Caco-2 (cell line): ENCODE results near the gene DEFB113. TPM values are rescaled to one million over a fixed set of nuclear protein-coding genes. Genes with fewer than 3 reads are reported as not detected.

Source experiments
- BruUV-seq: library from RNA; stranded (reverse); fragments of 400-500 nt; replicated peaks from 2 replicates; lab custom pipeline; 2021; lab: Mats Ljungman, UMichigan
- CTCF ChIA-PET: fragments of 300-600 bp; sonication (Branson Sonifier 250); formaldehyde crosslinking; loops from one replicate; lab custom pipeline; 2022; ENCODE audit warnings: antibody characterized with exemption; lab: Charles Lee
- POLR2A ChIA-PET: fragments of 300-600 bp; sonication (Branson Sonifier 250); formaldehyde crosslinking; loops from one replicate; lab custom pipeline; 2022; ENCODE audit warnings: antibody characterized with exemption; lab: Charles Lee
- DNase-seq, 2 experiments: peaks; one replicate each; pipeline versions ENCODE4 v3.0.0 to v3.0.0-alpha.2; 2020 to 2022
- H3K27me3 ChIP-seq: replicated peaks from 2 replicates; pipeline ENCODE4 v1.6.0; 2011; ENCODE audit warnings: low read length; ENCODE audit not compliant: control insufficient read depth, insufficient read depth
- H3K36me3 ChIP-seq: 2 replicates; pipeline ENCODE4 v1.5.1; 2011; ENCODE audit warnings: low read length; ENCODE audit not compliant: control insufficient read depth, insufficient read depth
- H3K4me1 ChIP-seq: fragments of 250-450 bp; sonication (Bioruptor Pico); 2 replicates; pipeline ENCODE4 v1.5.1; 2020; ENCODE audit warnings: mild to moderate bottlenecking
- H3K4me3 ChIP-seq: 2 replicates; pipeline ENCODE4 v1.5.1; 2011; ENCODE audit warnings: low read depth, mild to moderate bottlenecking, control low read depth, low read length
- H3K9me3 ChIP-seq: fragments of 250-450 bp; sonication (Bioruptor Pico); 2 replicates; pipeline ENCODE4 v1.5.1; 2020; ENCODE audit warnings: mild to moderate bottlenecking, moderate library complexity
- H3K27ac Mint-ChIP-seq: one replicate; pipeline ENCODE4 v1.8.0; 2022; ENCODE audit warnings: mixed read lengths; ENCODE audit not compliant: unreplicated experiment
- H3K27me3 Mint-ChIP-seq: one replicate; pipeline ENCODE4 v1.8.0; 2022; ENCODE audit warnings: mixed read lengths; ENCODE audit not compliant: insufficient read depth, unreplicated experiment
- H3K36me3 Mint-ChIP-seq: one replicate; pipeline ENCODE4 v1.8.0; 2022; ENCODE audit warnings: mild to moderate bottlenecking, mixed read lengths; ENCODE audit not compliant: insufficient read depth, unreplicated experiment
- H3K4me1 Mint-ChIP-seq: one replicate; pipeline ENCODE4 v1.8.0; 2022; ENCODE audit warnings: low read depth, mixed read lengths; ENCODE audit not compliant: unreplicated experiment
- H3K4me3 Mint-ChIP-seq: one replicate; pipeline ENCODE4 v1.8.0; 2022; ENCODE audit warnings: mild to moderate bottlenecking, moderate library complexity, mixed read lengths; ENCODE audit not compliant: unreplicated experiment
- H3K9me3 Mint-ChIP-seq: one replicate; pipeline ENCODE4 v1.8.0; 2022; ENCODE audit warnings: mixed read lengths; ENCODE audit not compliant: unreplicated experiment
- intact Hi-C: fragments of 100-400 bp; cut with micrococcal nuclease; formaldehyde crosslinking; loops from one replicate; pipeline ENCODE4 v1.10.0; 2022; ENCODE audit not compliant: unreplicated experiment
- total RNA-seq: library from RNA; stranded (reverse); gene quantifications from 2 replicates; pipeline ENCODE4 v1.2.3, GENCODE V29; 2022
- TF ChIP-seq, protein P1 (sequence below), 2 experiments: fragments of 200-600 bp in 1 of 2; IDR thresholded peaks; 1 replicate in 1 of 2; 2 replicates in 1 of 2; pipeline versions ENCODE4 v1.5.1 to v1.8.0; 2011 to 2022; ENCODE audit warnings: antibody characterized with exemption in 1 of 2, control low read depth in 1 of 2, inconsistent platforms in 1 of 2, low read depth in 1 of 2, low read length in 1 of 2, mild to moderate bottlenecking in 1 of 2, moderate library complexity in 1 of 2; ENCODE audit not compliant: insufficient read depth in 1 of 2, severe bottlenecking in 1 of 2, unreplicated experiment in 1 of 2

DEFB113 gene
- total RNA-seq, 1 experiment from 2014 or later = not detected

DNA sequence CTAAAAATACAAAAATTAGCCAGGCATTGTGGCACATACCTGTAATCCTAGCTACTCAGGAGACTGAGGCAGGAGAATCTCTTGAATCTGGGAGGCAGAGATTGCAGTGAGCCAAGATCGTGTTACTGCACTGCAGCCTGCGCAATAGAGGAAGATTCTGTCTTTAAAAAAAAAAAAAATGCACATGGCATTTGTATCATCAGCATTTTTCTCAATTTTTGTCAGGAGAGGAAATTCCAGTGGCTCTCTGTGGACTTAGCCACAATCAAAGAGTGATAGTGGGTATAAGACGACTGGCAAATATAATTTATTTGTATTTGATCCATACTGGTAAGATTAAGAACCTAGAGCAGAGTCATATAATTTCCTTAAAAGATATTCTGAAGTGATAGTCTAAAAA lies 34.0 kb downstream of the DEFB113 start:
- H3K27ac Mint-ChIP-seq = no peak overlapping the region
- H3K4me1 Mint-ChIP-seq = no peaks in the 10 kb centered on the region
- H3K4me3 Mint-ChIP-seq = no peak overlapping the region
- H3K27me3 Mint-ChIP-seq = peaks cover 5% of the 10 kb centered on the region
- no TSS peak for BruUV-seq
- no peak for DNase-seq
- Histone ChIP-seq H3K9me3 (no peaks in the 10 kb centered on the region), H3K27me3 (no peaks in the 10 kb centered on the region), H3K4me1 (no peaks in the 10 kb centered on the region), H3K36me3 (no peaks in the 10 kb centered on the region), H3K4me3 (no peak overlapping the region)
- TF ChIP-seq, protein P1, sequence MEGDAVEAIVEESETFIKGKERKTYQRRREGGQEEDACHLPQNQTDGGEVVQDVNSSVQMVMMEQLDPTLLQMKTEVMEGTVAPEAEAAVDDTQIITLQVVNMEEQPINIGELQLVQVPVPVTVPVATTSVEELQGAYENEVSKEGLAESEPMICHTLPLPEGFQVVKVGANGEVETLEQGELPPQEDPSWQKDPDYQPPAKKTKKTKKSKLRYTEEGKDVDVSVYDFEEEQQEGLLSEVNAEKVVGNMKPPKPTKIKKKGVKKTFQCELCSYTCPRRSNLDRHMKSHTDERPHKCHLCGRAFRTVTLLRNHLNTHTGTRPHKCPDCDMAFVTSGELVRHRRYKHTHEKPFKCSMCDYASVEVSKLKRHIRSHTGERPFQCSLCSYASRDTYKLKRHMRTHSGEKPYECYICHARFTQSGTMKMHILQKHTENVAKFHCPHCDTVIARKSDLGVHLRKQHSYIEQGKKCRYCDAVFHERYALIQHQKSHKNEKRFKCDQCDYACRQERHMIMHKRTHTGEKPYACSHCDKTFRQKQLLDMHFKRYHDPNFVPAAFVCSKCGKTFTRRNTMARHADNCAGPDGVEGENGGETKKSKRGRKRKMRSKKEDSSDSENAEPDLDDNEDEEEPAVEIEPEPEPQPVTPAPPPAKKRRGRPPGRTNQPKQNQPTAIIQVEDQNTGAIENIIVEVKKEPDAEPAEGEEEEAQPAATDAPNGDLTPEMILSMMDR (IDR thresholded peaks at IDR 0.05; ENCODE audit: insufficient read depth in 1 of 2, low read depth in 1 of 2, low read length in 1 of 2, severe bottlenecking in 1 of 2, unreplicated experiment in 1 of 2) = no peak
- no peaks in the 10 kb centered on the region for H3K36me3 Mint-ChIP-seq
- CTCF ChIA-PET = no interaction called here
- POLR2A ChIA-PET = no interaction called here
- H3K9me3 Mint-ChIP-seq = no peaks in the 10 kb centered on the region
- intact Hi-C loops = no loop called here

GRCh38 chr6:49934770-49935169 lies 34.7 kb downstream of the DEFB113 start:
- no peak overlapping the region for H3K27ac Mint-ChIP-seq
- Histone ChIP-seq H3K4me3 (no peak overlapping the region), H3K27me3 (no peaks in the 10 kb centered on the region), H3K4me1 (no peaks in the 10 kb centered on the region), H3K9me3 (no peaks in the 10 kb centered on the region), H3K36me3 (no peaks in the 10 kb centered on the region)
- DNase-seq = no peak
- BruUV-seq = no TSS peak
- CTCF ChIA-PET = no interaction called here
- no peaks in the 10 kb centered on the region for H3K4me1 Mint-ChIP-seq
- H3K27me3 Mint-ChIP-seq = peaks cover 5% of the 10 kb centered on the region
- intact Hi-C loops = no loop called here
- no peaks in the 10 kb centered on the region for H3K36me3 Mint-ChIP-seq
- TF ChIP-seq, protein P1 (IDR thresholded peaks at IDR 0.05; ENCODE audit: insufficient read depth in 1 of 2, low read depth in 1 of 2, low read length in 1 of 2, severe bottlenecking in 1 of 2, unreplicated experiment in 1 of 2) = no peak
- no peaks in the 10 kb centered on the region for H3K9me3 Mint-ChIP-seq
- POLR2A ChIA-PET = no interaction called here
- H3K4me3 Mint-ChIP-seq = no peak overlapping the region

GRCh38 chr6:49933526-49933925 lies 35.9 kb downstream of the DEFB113 start:
- Mint-ChIP-seq H3K36me3 (no peaks in the 10 kb centered on the region), H3K27ac (no peak overlapping the region), H3K27me3 (peaks cover 5% of the 10 kb centered on the region), H3K9me3 (no peaks in the 10 kb centered on the region), H3K4me3 (no peak overlapping the region), H3K4me1 (no peaks in the 10 kb centered on the region)
- no peaks in the 10 kb centered on the region for H3K27me3 ChIP-seq
- H3K9me3 ChIP-seq = no peaks in the 10 kb centered on the region
- ChIA-PET POLR2A (no interaction called here), CTCF (no interaction called here)
- TF ChIP-seq, protein P1 (IDR thresholded peaks at IDR 0.05; ENCODE audit: insufficient read depth in 1 of 2, low read depth in 1 of 2, low read length in 1 of 2, severe bottlenecking in 1 of 2, unreplicated experiment in 1 of 2) = no peak
- intact Hi-C loops = no loop called here
- no peak for DNase-seq
- H3K4me1 ChIP-seq = no peaks in the 10 kb centered on the region
- no TSS peak for BruUV-seq
- no peaks in the 10 kb centered on the region for H3K36me3 ChIP-seq
- no peak overlapping the region for H3K4me3 ChIP-seq
